Measurements from ENCODE around the gene TOPBP1.

DNA sequence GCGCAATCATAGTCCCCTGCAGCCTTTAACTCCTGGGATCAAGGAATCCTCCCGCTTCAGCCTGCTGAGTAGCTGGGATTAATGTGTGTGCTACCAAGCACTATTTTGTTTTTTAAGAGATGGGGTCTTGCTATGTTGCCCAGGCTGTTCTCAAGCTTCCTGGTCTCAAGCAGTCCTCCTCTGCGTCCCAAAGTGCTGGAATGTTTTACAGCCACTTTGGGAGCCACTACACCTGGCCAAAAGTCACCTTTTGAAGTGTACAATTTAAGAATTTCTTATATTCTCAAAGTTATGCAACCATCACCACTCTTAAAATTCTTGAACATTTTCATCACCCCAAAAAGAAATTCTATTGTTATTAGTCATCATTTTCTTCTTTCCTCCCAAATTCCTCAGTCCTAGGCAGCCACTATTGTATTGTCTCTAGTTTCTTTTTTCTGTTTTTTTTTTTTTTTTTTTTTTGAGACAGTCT lies 70.4 kb downstream of the TOPBP1 start:
- TF ChIP-seq POLR2A (IDR thresholded peaks at IDR 0.05) (no peak), CTCF (IDR thresholded peaks at IDR 0.05 in 4 of 5, conservative IDR thresholded peaks at IDR 0.05 in 1 of 5) (no peak)

Measured in gastrocnemius medialis (tissue), 4 donors.